OCI-LY1 (cell line): ENCODE results near the gene TSC1.

Source experiments
- EZH2 ChIP-seq: fragments of 200-600 bp; sonication (generic), shearing (Covaris generic); IDR thresholded peaks from 2 replicates; pipeline ENCODE4 v1.8.0; 2017; ENCODE audit warnings: borderline replicate concordance, mixed run types, mild to moderate bottlenecking, antibody characterized with exemption, low read length, moderate library complexity, mixed read lengths
- TF ChIP-seq, protein P1 (sequence below): fragments of 200-600 bp; sonication (generic), shearing (Covaris generic); IDR thresholded peaks from 2 replicates; pipeline ENCODE4 v1.5.1; 2017; ENCODE audit warnings: mild to moderate bottlenecking, antibody characterized with exemption, low read length, moderate library complexity, mixed read lengths

DNA sequence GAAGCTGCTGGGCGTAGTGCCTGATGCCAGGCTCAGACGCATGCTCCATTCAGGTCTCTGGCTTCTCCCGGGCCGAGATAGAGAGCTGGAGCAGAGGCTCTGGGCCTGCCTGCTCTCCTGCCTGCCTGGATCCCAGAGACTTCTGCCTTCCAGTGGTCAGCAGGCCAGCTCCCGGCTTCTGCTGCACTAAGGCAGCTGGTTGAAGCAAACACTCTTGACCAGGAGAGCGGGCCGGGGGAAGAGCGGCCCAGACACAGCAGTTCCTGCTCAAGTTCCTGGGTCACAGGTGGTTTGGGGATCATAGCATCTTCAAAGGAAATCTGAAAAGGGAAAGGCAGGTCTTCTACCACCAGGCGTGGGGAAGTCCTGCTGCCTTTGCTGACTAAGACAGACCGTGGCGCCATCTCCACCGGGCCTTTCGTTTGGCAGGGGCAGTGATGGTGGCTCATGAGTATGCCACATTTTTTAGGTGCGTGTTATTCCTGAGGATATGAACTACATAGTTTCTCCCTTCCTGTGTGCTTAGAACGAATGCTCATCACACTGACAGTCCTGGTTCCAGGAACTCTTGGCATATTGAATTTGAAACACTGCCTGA is 97.4 kb downstream of the TSC1 start:
- TF ChIP-seq, protein P1, sequence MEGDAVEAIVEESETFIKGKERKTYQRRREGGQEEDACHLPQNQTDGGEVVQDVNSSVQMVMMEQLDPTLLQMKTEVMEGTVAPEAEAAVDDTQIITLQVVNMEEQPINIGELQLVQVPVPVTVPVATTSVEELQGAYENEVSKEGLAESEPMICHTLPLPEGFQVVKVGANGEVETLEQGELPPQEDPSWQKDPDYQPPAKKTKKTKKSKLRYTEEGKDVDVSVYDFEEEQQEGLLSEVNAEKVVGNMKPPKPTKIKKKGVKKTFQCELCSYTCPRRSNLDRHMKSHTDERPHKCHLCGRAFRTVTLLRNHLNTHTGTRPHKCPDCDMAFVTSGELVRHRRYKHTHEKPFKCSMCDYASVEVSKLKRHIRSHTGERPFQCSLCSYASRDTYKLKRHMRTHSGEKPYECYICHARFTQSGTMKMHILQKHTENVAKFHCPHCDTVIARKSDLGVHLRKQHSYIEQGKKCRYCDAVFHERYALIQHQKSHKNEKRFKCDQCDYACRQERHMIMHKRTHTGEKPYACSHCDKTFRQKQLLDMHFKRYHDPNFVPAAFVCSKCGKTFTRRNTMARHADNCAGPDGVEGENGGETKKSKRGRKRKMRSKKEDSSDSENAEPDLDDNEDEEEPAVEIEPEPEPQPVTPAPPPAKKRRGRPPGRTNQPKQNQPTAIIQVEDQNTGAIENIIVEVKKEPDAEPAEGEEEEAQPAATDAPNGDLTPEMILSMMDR = no peak
- no peak for TF ChIP-seq EZH2
